ENCODE data around the gene PAPSS1.
"Not testable (repeated sequence)": the region's sequence is repeated elsewhere in the genome, so short reads cannot be mapped to it uniquely, and the experiment has no call there.

Gene PAPSS1

DNA sequence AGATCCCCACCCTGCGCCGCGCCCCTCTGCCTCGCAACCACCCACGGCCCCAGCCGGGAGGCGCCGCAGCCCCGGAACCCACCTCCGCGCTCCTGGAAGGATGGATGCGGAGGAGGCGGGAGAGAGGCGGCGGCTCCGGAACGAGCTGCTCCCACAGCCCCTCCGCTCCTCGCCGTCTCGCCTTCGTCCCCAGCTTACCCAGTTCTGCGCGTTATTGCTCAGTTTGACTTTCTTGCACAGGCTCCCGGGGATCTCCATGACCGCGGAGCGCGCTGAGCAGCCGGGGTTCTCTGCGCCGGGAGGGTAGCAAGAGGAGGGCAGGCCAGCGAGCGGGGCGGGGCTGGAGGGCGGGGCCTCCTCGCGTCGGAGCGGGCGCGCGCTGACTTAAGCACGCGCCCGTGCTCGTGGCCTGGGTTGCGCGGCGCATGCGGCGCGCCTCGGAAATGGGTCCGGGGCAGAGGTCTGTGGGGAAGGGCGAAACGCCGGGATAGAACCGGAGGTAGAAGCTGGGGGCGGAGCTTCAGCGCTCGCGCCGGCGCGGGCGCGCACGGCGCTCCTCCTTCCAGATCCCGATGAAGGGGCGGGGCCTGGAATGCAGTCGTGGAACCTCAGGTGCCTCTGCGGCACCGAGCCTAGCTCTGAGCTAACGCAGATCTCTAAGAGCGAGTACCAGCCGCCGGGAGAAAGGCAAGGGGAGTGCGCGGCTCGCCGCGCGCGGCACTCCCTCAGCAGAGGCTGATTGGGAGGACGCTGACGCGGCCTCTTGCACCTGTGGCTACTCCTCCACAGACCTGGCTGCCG lies at the start of gene PAPSS1:
PAPSS1 (minus strand) TSS at position 313 of the 801 bp plus-strand sequence; CDS start at position 258, 55 bp downstream.
- peak; percentile 98 for DNase-seq (ENCODE audit: low spot score)

DNA sequence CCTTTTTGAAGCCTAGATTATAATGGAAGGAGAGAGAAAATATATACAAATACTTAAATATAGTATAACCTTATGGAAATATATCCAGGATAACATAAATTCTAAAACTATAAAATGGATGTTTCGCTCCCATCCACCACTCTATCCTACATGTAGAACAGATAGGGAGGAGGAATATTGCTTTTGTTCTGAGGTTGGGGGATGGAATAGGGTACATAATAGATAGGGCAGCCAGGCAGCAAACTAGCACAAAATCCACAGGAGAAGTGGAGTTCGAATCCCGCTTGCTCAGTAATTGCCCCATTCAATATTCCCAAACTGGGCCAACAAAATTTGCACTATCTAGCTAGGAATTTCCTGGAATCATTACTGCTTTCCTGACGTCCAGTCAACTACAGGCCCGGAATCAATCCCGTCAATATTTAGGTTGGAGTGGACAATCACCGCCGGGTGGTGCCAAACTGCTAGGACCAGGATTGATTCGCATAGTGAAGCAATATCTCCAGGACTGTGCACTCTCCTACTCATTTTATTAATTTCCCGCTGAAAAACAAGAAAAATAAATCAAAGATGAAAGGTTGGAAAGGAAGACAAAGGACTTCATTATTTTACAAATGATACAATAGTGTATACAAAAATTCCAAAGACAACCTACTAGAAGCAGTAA lies 40.4 kb upstream of the PAPSS1 start:
- no peak for DNase-seq (ENCODE audit: low spot score)

DNA sequence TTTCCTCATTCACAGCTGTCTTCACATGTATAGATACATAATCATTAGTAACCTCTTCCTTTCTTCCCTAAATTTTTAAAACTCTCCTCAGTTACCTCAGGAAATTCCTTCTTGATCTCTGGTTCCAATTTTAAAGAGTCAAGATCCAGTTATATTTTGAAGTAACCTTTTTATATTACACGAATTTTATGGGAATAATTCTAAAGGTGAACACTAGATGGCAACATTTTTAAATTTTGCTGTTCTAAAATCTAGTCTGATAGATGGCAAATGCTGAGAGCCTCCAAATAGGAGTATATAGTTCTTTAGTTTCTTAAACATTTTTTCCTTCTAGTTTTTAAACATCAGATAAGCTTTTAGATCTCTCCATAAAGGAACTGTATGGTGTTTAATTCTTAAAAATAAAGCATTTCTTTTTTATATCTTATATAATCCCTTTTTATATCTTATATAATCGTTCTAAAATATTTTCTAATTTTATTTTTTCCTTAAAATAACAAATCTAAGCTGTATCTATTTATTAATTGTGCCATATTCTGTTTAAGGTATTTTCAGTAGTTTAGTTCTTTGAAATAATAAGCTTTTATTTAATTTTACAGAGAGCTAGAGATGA lies 37.9 kb upstream of the PAPSS1 start:
- peak; percentile 58 for DNase-seq (ENCODE audit: low spot score)

DNA sequence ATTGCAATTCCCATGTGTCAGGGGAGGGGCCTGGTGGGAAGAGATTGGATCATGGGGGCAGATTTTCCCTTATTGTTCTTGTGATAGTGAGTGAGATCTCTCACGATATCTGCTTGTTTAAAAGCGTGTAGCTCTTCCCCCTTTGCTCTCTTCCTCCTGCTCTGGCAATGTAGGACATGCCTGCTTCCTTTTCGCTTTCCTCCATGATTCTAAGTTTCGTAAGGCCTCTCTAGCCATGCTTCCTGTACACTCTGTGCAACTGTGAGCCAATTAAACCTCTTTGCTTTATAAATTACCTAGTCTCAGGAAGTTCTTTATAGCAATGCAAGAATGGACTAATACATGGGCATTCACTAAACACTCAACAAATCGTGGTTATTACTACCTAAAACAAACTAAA lies 37.2 kb upstream of the PAPSS1 start:
- no peak for DNase-seq (ENCODE audit: low spot score)

DNA sequence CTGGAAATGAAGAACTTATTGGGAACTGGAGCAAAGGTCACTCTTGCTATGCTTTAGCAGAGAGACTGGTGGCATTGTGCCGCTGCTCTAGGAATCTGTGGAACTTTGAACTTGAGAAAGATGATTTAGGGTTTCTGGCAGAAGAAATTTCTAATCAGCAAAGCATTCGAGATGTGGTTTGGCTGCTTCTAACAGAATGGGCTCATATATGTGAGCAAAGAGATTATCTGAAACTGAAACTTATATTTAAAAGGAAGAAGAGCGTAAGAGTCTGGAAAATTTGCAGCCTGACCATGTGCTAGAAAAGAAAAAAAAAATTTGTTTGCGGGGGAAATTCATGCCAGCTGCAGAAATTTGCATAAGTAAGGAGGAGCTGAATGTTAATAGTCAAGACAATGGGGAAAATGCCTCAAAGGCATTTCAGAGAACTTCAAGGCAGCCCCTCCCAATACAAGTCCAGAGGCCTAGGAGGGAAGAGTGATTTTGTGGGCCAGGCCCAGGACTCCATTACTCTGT lies 35.9 kb upstream of the PAPSS1 start:
- no peak for DNase-seq (ENCODE audit: low spot score)

DNA sequence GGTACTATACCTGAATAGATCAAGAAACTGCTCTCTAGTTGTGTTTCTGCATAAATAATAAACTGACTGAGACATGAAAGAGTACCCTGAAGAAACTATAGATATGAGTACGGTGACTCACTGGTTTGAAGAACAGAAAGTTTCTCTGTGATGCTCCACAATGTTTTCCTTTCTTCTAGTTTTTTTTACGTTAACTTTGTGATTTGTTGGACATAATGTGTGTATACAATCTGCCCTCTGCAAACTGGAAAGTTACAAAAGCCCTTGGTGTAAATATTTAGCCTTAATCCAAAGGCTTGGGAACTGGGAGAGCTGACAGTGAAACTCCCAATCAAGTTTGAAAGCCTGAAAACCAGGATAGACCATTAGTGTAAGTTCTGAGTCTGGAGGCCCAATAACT lies 31.6 kb upstream of the PAPSS1 start:
- no peak for DNase-seq (ENCODE audit: low spot score)

DNA sequence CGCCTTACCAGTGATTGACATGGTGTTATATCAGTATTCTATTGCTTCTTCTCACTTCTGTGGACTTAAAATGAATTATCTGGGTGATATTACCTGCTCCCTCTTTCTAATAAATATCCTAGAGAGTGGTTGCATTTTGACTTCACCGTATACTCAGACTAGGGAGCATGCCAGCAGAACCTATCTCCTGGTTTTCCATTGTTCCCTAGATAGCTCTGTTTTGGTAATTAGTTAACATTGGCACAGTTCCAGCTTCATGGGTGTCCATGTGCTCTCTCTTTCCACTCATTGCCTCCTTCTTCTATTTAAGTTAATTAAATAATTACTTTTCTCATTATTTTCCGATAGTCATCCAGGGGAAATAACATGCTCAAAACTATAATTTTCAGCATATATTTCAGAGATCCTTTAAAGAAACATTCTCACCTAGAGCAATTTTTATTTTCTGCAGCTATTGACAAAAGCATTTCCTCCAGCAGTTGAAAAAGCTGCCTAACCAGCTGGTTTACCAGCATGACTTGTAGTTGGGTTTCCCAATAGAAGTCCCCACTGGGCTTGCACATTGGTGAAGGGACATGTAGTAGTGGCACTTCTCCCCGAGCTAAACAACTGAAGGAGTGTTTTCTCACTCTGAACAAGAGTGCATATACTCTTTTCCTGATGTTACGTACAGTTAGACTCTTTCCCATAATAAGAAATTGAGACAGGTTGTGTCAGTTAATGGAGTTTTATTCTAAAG lies 27.9 kb upstream of the PAPSS1 start:
- no peak for DNase-seq (ENCODE audit: low spot score)

DNA sequence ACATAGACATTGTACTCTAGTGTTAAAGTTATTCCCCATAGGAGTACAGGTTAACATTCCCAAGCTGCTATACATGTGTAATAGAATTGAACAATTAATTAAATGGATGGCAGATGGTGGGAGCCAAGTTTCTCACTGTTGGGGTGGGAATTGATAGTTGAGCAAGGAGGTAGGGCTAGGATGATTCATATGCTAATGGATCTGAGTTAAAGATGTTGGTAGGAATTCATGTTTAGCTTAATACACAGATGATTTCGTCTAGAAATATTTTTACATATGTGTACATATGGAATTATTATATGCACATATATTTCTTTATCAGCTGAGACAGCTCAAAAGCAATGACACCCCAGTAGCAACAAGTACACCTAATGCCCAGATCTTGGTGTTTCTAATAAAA lies 26.1 kb upstream of the PAPSS1 start:
- no peak for DNase-seq (ENCODE audit: low spot score)

DNA sequence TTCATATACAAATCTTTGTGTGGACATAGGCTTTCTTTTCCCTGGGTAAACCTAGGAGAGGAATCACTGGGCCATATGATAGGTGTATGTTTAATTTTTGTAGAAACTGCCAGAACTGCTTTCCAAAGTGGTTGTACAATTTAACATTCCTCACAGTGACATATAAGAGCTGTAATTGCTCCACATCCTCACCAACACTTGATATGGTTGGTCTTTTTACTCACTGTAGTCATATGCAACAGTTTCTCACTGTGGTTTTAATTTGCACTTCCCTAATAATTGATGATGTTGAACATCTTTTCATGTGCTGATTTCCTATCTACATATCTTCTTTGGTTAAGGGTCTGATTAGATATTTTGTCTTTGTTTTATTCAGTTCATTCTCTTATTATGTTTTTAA lies 24.5 kb upstream of the PAPSS1 start:
- no peak for DNase-seq (ENCODE audit: low spot score)

DNA sequence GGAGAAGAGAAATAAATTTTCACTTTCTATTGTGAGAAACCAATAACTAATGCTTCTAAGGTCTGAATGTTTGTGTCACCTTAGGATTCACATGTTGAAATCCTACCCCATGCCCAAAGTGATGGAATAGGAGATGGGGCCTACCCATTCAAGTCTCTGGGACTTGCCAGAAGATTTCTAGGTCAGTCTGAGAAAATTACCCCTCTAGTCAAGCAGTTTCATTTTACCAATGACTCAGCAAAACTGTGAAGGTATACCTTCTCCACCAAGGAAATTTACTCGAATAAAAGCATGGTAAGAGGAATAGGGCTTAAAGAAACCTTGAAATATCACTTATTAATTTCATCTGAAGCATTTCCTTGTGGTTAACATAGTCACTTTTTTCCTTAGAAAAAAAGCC lies 23.5 kb upstream of the PAPSS1 start:
- no peak for DNase-seq (ENCODE audit: low spot score)

DNA sequence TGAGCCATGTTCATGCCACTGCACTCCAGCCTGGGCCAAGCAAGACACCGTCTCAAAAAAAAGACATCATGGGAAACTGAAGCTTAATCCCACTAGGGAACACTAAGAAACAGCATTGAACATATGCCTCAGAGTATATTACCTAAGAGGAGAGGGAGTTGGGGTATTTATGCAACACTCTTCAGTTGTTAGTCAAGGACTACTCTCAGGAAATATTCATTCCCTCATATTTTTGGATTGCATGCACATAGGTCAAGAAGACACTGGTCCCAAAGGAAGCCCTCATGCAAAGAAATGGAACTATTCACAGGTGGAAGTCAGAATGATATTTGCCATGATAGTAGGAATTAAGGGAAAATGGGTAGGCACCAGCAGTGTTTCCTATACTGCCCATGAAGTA lies 22.8 kb upstream of the PAPSS1 start:
- DNase-seq (ENCODE audit: low spot score), result no peak

DNA sequence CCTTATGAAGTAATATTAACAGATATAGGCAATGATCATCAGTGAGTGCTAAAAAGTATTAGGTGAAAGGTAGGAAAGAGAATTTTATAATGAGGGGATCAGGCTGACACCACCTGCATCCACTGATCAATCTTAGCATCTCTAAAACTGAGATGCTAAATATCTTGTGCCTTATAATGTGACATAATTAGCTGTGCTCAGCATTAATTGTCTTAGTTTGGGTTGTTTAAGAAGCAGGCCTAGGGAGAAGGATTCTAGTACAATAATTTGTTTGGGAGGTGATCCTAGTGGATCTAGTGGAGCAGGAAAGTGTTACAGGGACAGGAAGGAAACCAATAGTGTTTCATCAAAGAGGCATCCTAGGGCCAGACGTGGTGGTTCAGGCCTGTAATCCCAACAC lies 22.2 kb upstream of the PAPSS1 start:
- DNase-seq (ENCODE audit: low spot score), result no peak

DNA sequence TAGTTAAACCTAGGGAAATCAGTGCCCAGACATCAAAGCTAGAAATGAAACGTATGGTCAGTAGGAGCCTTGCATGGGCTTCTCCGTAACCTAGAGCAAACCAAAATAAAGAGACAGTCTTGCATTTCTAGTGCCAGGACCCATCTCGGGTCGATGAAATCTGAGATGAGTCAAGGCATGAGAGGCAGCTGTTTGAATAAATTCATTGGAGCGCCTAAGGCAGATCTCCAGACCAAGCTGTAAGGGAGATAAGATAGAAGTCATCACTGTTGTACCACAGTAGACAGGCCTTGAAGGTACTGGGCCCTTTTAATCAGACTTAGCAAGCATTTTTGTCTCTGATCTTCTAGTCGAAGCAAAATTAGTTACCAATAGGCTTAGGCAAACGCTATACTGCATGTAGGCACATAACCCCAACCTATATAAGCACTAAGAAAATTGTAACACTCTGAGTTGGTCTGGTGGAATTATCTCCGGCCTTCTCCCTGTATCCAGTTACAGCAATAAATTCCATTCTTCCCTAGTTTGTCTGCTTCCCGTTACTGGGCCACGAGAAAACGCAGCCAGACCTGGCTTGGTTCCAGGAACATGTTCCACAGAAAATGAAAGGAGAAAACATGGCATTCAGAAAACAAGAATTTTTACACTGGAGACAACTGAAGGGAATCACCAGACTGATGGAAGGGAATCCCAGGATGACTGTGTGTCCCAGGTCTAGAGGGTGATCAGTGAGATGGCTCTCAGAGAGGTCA lies 21.1 kb upstream of the PAPSS1 start:
- no peak for DNase-seq (ENCODE audit: low spot score)

DNA sequence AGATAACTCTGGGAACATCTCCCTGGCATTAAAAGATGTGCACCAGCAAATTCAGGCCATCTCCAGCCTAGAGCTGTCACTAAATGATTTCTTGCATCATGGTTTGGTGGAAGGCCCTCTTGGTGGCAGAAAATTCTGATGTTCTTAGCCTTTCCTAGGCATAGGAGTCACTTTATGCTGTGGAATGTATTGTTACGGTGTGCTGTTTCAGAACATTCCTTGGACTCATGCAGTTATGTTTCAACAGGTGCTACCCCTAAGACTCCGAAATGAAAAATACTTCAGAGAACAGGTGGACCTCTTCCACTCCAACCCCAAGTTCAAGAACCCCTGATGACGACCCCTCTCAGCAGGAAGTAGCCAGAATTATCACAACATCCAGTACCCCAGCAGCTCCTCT lies 20.3 kb upstream of the PAPSS1 start:
- DNase-seq (ENCODE audit: low spot score), result no peak

DNA sequence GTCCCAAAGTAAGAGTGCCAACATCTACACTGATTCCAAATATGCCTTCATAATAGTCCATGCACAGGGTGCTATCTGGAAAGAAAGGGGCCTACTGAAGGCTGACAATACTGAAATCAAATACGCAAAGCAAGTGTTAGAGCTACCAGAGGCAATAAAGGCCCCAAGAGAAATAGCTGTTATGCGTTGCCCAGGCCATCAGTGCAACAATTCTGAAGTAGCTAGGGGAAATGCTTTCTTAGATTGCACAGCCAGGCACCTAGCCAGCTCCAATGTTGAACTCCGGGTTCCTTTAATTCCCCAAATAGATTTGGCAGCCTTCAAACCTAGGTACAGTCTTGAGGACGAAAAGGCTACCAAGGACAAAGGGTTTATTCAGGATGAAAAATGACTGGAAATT lies 17.4 kb upstream of the PAPSS1 start:
- no peak for DNase-seq (ENCODE audit: low spot score)

DNA sequence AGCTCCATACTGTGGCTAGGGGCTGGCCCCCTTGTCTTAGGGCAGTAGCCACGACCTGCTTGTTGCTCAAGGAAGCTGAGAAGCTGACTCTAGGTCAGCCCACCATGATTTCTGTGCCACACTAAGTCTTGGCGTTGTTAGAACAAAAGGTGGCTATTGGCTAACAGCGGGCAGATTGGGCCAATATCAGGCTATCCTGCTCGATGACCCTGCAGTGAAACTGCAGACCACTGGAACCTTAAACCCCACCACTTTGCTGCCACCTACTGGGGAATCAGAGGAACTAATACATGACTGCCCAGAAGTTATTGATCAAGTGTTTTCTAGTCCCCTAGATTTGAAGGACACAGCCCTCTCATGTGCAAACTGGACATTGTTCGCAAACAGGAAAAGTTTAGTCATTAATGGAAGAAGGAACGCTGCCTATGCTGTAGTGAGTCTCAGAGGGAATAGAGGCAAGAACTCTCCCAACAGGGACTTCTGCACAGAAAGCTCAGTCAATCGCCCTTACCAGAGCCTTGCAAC lies 17.0 kb upstream of the PAPSS1 start:
- DNase-seq (ENCODE audit: low spot score), result peak; percentile 56

DNA sequence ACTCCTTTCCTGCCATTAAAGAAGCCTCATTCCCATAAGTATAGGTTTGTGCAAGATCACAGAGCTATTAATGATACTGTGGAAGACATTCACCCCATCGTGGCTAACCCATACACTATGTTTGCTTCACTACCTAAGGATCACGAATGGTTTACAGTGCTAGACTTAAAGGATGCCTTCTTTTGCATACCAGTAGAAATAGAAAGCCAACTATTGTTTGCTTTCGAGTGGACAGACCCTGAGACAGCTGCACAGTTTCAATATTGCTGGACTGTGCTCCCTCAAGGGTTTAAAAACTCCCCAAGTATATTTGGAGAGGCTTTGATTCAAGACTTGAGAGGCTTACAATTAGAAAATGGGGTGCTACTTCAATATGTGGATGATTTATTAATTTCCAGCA lies 16.0 kb upstream of the PAPSS1 start:
- DNase-seq (ENCODE audit: low spot score), result no peak

DNA sequence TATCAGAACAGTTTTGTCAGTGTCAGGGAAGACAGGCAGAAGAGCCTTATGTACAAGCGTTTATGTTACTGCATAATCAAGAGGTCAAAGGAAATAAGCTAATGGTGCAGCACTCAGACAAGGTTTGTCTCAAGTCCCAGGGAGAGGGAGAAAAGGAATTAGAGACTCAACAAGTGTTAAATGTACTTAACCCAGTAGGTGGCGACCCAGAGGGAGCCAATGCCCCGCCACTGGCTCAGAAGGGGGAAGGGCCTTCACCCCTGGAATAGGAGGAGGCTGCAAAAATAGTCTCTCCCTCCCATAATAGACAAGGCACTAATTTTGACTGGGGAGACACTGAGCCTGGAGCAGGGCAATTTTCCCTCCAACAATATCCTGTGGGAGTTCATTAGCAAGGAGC lies 14.1 kb upstream of the PAPSS1 start:
- DNase-seq (ENCODE audit: low spot score), result no peak

DNA sequence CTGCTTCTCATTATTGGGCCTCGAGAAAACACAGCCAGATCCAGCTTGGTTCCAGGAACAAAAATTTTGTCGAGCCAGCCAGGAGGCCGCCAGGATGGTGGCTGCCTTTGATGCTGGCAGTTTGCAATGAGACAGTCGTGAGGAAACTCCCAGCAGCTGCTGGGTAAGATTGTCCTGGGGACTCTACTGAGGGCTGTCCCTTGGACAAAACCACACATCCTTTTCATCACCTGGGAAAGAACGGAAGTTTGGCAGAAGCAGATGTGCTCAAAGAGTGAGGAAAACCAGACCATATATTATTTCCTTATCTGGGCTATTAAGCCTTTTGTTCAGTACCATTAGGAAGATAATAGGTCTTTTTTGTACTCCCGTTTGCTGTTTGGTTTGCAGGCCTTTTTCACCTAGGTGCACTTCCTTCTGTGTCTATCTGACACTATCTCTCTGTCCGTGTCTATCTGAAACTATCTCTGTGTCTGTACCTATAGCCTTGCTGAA lies 13.4 kb upstream of the PAPSS1 start:
- DNase-seq (ENCODE audit: low spot score), result no peak

DNA sequence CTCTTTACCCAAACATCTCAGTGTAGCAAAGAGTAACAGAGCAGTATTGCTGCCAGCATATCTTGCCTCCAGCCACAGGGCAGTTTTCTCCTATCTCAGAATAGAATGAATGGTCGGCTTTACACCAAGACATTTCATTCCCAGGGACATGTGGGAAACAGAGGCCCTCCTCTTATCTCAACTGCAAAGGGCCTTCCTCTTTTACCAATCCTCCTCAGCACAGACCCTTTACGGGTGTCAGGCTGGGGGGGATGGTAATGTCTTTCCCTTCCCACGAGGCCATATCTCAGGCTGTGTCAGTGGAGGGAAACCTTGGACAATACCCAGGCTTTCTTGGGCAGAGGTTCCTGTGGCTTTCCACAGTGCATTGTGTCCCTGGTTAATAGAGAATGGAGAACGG lies 9.0 kb upstream of the PAPSS1 start:
- DNase-seq (ENCODE audit: low spot score), result not testable (repeated sequence)

All from LoVo (cell line).